ENCODE measurements around the gene CA5A.
"Not testable (repeated sequence)": the region's sequence is repeated elsewhere in the genome, so short reads cannot be mapped to it uniquely, and the experiment has no call there.

The CA5A gene

GRCh38 chr16:87864331-87864989 lies 71.9 kb downstream of the CA5A start:
- no peak for DNase-seq (ENCODE audit: low read depth in 1 of 2, low spot score in 1 of 2)
- no peak for TF ChIP-seq SPI1 (IDR thresholded peaks at IDR 0.05; ENCODE audit: borderline replicate concordance, low read depth)
- TF ChIP-seq POLR2AphosphoS5 (IDR thresholded peaks at IDR 0.05; ENCODE audit: low read depth) = no peak
- TF ChIP-seq, protein P1, sequence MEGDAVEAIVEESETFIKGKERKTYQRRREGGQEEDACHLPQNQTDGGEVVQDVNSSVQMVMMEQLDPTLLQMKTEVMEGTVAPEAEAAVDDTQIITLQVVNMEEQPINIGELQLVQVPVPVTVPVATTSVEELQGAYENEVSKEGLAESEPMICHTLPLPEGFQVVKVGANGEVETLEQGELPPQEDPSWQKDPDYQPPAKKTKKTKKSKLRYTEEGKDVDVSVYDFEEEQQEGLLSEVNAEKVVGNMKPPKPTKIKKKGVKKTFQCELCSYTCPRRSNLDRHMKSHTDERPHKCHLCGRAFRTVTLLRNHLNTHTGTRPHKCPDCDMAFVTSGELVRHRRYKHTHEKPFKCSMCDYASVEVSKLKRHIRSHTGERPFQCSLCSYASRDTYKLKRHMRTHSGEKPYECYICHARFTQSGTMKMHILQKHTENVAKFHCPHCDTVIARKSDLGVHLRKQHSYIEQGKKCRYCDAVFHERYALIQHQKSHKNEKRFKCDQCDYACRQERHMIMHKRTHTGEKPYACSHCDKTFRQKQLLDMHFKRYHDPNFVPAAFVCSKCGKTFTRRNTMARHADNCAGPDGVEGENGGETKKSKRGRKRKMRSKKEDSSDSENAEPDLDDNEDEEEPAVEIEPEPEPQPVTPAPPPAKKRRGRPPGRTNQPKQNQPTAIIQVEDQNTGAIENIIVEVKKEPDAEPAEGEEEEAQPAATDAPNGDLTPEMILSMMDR (IDR thresholded peaks at IDR 0.05; ENCODE audit: insufficient read depth, low read length) = no peak
- no peak for TF ChIP-seq GABPA (IDR thresholded peaks at IDR 0.05; ENCODE audit: low read depth)
- TF ChIP-seq, protein P2, sequence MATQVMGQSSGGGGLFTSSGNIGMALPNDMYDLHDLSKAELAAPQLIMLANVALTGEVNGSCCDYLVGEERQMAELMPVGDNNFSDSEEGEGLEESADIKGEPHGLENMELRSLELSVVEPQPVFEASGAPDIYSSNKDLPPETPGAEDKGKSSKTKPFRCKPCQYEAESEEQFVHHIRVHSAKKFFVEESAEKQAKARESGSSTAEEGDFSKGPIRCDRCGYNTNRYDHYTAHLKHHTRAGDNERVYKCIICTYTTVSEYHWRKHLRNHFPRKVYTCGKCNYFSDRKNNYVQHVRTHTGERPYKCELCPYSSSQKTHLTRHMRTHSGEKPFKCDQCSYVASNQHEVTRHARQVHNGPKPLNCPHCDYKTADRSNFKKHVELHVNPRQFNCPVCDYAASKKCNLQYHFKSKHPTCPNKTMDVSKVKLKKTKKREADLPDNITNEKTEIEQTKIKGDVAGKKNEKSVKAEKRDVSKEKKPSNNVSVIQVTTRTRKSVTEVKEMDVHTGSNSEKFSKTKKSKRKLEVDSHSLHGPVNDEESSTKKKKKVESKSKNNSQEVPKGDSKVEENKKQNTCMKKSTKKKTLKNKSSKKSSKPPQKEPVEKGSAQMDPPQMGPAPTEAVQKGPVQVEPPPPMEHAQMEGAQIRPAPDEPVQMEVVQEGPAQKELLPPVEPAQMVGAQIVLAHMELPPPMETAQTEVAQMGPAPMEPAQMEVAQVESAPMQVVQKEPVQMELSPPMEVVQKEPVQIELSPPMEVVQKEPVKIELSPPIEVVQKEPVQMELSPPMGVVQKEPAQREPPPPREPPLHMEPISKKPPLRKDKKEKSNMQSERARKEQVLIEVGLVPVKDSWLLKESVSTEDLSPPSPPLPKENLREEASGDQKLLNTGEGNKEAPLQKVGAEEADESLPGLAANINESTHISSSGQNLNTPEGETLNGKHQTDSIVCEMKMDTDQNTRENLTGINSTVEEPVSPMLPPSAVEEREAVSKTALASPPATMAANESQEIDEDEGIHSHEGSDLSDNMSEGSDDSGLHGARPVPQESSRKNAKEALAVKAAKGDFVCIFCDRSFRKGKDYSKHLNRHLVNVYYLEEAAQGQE (IDR thresholded peaks at IDR 0.05; ENCODE audit: insufficient replicate concordance, low read depth) = no peak
- H3K27me3 ChIP-seq (ENCODE audit: insufficient read depth, poor library complexity, severe bottlenecking) = no peaks in the 10 kb centered on the region
- no peak overlapping the region for H3K4me3 ChIP-seq (replicated peaks; ENCODE audit: insufficient read depth, low read length)
- H3K27ac ChIP-seq (replicated peaks) = no peak overlapping the region

DNA sequence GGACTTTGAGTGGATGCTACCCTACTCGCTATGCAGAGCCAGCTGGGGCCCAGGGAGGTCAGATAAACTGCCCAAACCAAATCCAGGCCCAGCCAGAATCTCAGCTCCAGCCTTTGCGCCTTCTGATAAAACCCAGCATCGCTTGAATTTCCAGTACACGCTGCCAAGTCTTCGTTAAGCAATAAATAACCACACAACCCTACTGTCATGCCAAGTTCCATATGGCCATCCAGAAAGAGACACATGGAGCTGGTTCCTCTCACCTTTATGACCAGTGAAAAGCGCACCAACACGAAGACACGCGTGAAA lies 73.0 kb downstream of the CA5A start:
- H3K4me3 ChIP-seq (replicated peaks; ENCODE audit: insufficient read depth, low read length); DNase-seq (ENCODE audit: low read depth in 1 of 2, low spot score in 1 of 2); H3K27me3 ChIP-seq (ENCODE audit: insufficient read depth, poor library complexity, severe bottlenecking); H3K27ac ChIP-seq (replicated peaks): not testable (repeated sequence)

DNA sequence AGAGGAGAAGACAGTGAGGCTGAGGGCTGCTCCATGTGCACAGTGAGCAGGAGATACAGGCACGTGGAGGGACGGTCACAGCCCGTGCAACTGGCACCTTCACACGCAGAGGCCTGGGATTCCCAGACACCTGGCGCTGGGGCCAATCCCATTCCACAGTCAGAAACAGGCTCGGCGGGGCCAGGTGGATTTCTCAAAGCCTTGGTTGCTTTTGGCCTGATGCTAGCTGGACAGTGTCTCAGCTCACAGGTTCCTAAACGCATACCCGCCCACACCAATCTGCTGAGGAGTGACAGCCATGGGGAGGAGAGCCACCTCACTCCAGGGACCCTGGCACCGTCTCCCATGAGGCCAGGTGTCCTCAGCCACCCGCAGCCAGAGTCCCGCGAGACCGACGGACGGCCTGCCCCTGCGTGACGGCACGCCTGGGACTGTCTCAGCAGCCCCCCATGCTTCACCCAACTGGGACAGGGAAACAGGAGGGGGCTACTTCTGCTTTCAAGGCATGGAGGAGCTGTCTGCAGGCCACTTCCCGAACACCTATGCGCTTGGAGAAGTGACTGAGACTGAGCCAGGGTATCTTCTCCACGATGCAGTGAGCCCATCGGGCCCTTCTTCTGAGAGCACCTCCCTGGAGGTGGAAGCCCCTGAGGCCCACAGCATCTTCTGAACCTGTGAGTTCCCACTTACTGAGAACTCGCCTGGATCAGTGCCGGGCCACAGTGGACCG lies 73.6 kb downstream of the CA5A start:
- not testable (repeated sequence) for H3K4me3 ChIP-seq (replicated peaks; ENCODE audit: insufficient read depth, low read length); H3K27me3 ChIP-seq (ENCODE audit: insufficient read depth, poor library complexity, severe bottlenecking); DNase-seq (ENCODE audit: low read depth in 1 of 2, low spot score in 1 of 2); H3K27ac ChIP-seq (replicated peaks)

GRCh38 chr16:87861300-87862099 lies 74.8 kb downstream of the CA5A start:
- H3K27ac ChIP-seq (replicated peaks); H3K4me3 ChIP-seq (replicated peaks; ENCODE audit: insufficient read depth, low read length); DNase-seq (ENCODE audit: low read depth in 1 of 2, low spot score in 1 of 2); H3K27me3 ChIP-seq (ENCODE audit: insufficient read depth, poor library complexity, severe bottlenecking): not testable (repeated sequence)

- DNase-seq (ENCODE audit: low read depth in 1 of 2, low spot score in 1 of 2) = no peak
- H3K4me3 ChIP-seq (replicated peaks; ENCODE audit: insufficient read depth, low read length) = no peak overlapping the region
- TF ChIP-seq, protein P2 (IDR thresholded peaks at IDR 0.05; ENCODE audit: insufficient replicate concordance, low read depth) = no peak
- TF ChIP-seq POLR2AphosphoS5 (IDR thresholded peaks at IDR 0.05; ENCODE audit: low read depth) = no peak
- TF ChIP-seq, protein P1 (IDR thresholded peaks at IDR 0.05; ENCODE audit: insufficient read depth, low read length) = no peak
- no peaks in the 10 kb centered on the region for H3K27me3 ChIP-seq (ENCODE audit: insufficient read depth, poor library complexity, severe bottlenecking)
- H3K27ac ChIP-seq (replicated peaks) = no peak overlapping the region
Measured at GRCh38 chr16:87860553-87861299, 75.6 kb downstream of the CA5A start.

- H3K4me3 ChIP-seq (replicated peaks; ENCODE audit: insufficient read depth, low read length); DNase-seq (ENCODE audit: low read depth in 1 of 2, low spot score in 1 of 2); H3K27ac ChIP-seq (replicated peaks): not testable (repeated sequence)
Measured at GRCh38 chr16:87858151-87858993, 78.0 kb downstream of the CA5A start.

More at GRCh38 chr16:87858151-87858993, 78.0 kb downstream of the CA5A start:
- H3K27me3 ChIP-seq (ENCODE audit: insufficient read depth, poor library complexity, severe bottlenecking) = not testable (repeated sequence)

All from HL-60 (cell line).